Smooth muscle cell (in vitro differentiated cells): ENCODE data around the gene KRT72. TPM values are rescaled to one million over a fixed set of nuclear protein-coding genes. Genes with fewer than 3 reads are reported as not detected.

Experiments used
- DNase-seq: peaks from one replicate; lab custom pipeline; 2025; ENCODE audit not compliant: unreplicated experiment; lab: John Stamatoyannopoulos, UW
- H2AFZ ChIP-seq: fragments of 200-600 bp; sonication (generic); 2 replicates; pipeline ENCODE4 v1.6.0; 2016; ENCODE audit warnings: antibody characterized with exemption, low read depth, mild to moderate bottlenecking
- H3F3A ChIP-seq: fragments of 200-600 bp; sonication (generic); 2 replicates; pipeline ENCODE4 v1.6.0; 2017; ENCODE audit warnings: antibody characterized with exemption, low read depth
- H3K27ac ChIP-seq: fragments of 200-600 bp; sonication (generic); 2 replicates; pipeline ENCODE4 v1.5.1; 2016; ENCODE audit warnings: low read depth, mild to moderate bottlenecking
- H3K27me3 ChIP-seq: fragments of 200-600 bp; sonication (generic); 2 replicates; pipeline ENCODE4 v1.6.1; 2016; ENCODE audit warnings: low read depth, mild to moderate bottlenecking
- H3K36me3 ChIP-seq: fragments of 200-600 bp; sonication (generic); 2 replicates; pipeline ENCODE4 v1.5.1; 2016; ENCODE audit warnings: low read depth
- H3K4me1 ChIP-seq: fragments of 200-600 bp; sonication (generic); 2 replicates; pipeline ENCODE4 v1.5.1; 2016; ENCODE audit warnings: low read depth
- H3K4me2 ChIP-seq: fragments of 200-600 bp; sonication (generic); 2 replicates; pipeline ENCODE4 v1.6.0; 2016; ENCODE audit warnings: mild to moderate bottlenecking
- H3K4me3 ChIP-seq: fragments of 200-600 bp; sonication (generic); 2 replicates; pipeline ENCODE4 v1.5.1; 2016; ENCODE audit warnings: mild to moderate bottlenecking
- H3K79me2 ChIP-seq: fragments of 200-600 bp; sonication (generic); 2 replicates; pipeline ENCODE4 v1.6.0; 2016; ENCODE audit warnings: low read depth, mild to moderate bottlenecking
- H3K9ac ChIP-seq: fragments of 200-600 bp; sonication (generic); 2 replicates; pipeline ENCODE4 v1.6.0; 2016; ENCODE audit warnings: low read depth
- H3K9me3 ChIP-seq: fragments of 200-600 bp; sonication (generic); replicated peaks from 2 replicates; pipeline ENCODE4 v1.5.1; 2016; ENCODE audit warnings: low read depth
- H4K20me1 ChIP-seq: fragments of 200-600 bp; sonication (generic); 2 replicates; pipeline ENCODE4 v1.6.0; 2016; ENCODE audit warnings: low read depth
- CTCF ChIP-seq: fragments of 200-600 bp; sonication (generic); IDR thresholded peaks from 2 replicates; pipeline ENCODE4 v1.5.1; 2017; ENCODE audit warnings: borderline replicate concordance, mild to moderate bottlenecking, antibody characterized with exemption; ENCODE audit not compliant: insufficient read depth, poor library complexity, severe bottlenecking
- WGBS: methylation state at CpG from one replicate; pipeline ENCODE4 v1.1.7; 2016; ENCODE audit warnings: low lambda C conversion rate; 5-methylcytosine and 5-hydroxymethylcytosine counted together
- polyA plus RNA-seq: library from polyadenylated mRNA; unstranded; fragments of >200 nt; fragmentation: Nextera tagmentation; extraction: Ambion mirVana; gene quantifications from 2 replicates; pipeline ENCODE4 v1.2.1, GENCODE V29; 2016
- total RNA-seq: library from RNA; depleted of rRNA; stranded (reverse); fragments of >200 nt; gene quantifications from 2 replicates; pipeline ENCODE4 v1.2.3, GENCODE V29; 2014

Gene KRT72
- total and polyA plus RNA-seq, 2 experiments from 2014 or later = not detected

- Histone ChIP-seq H3K27me3 (no peaks in the 10 kb centered on the region), H2AFZ (no peak overlapping the region), H3K4me2 (no peak overlapping the region), H4K20me1 (no peaks in the 10 kb centered on the region), H3K4me1 (no peaks in the 10 kb centered on the region), H3K27ac (peak overlapping the region; percentile 77), H3F3A (no peaks in the 10 kb centered on the region), H3K9ac (peak overlapping the region; percentile 35), H3K36me3 (no peaks in the 10 kb centered on the region), H3K4me3 (no peak overlapping the region), H3K9me3 (no peaks in the 10 kb centered on the region), H3K79me2 (no peaks in the 10 kb centered on the region)
- DNase-seq = no peak
- WGBS = 35% methylated on average over 1 of the region's 1 CpG
- TF ChIP-seq CTCF = no peak
These were observed 20.8 kb downstream of the KRT72 start for GRCh38 chr12:52580496-52580895.

GRCh38 chr12:52579468-52580465 is 21.5 kb downstream of the KRT72 start:
- Histone ChIP-seq H3F3A (no peaks in the 10 kb centered on the region), H3K79me2 (no peaks in the 10 kb centered on the region), H3K4me3 (no peak overlapping the region), H3K36me3 (no peaks in the 10 kb centered on the region), H3K4me2 (no peak overlapping the region), H2AFZ (no peak overlapping the region), H3K27me3 (no peaks in the 10 kb centered on the region), H4K20me1 (no peaks in the 10 kb centered on the region), H3K27ac (peak overlapping the region; percentile 77), H3K9ac (peak overlapping the region; percentile 35), H3K9me3 (no peaks in the 10 kb centered on the region), H3K4me1 (no peaks in the 10 kb centered on the region)
- 72% methylated on average over 10 of the region's 10 CpGs for WGBS
- DNase-seq = no peak
- TF ChIP-seq CTCF = no peak

GRCh38 chr12:52578469-52578868 is 22.8 kb downstream of the KRT72 start:
- H3K4me3 ChIP-seq = no peak overlapping the region
- H3K27ac ChIP-seq = no peak overlapping the region
- no peak for TF ChIP-seq CTCF
- no peaks in the 10 kb centered on the region for H3K4me1 ChIP-seq
- no peaks in the 10 kb centered on the region for H3K36me3 ChIP-seq
- H4K20me1 ChIP-seq = no peaks in the 10 kb centered on the region
- no peak overlapping the region for H2AFZ ChIP-seq
- H3F3A ChIP-seq = no peaks in the 10 kb centered on the region
- no peaks in the 10 kb centered on the region for H3K27me3 ChIP-seq
- H3K9me3 ChIP-seq = no peaks in the 10 kb centered on the region
- no peaks in the 10 kb centered on the region for H3K79me2 ChIP-seq
- DNase-seq = no peak
- H3K9ac ChIP-seq = no peak overlapping the region
- no peak overlapping the region for H3K4me2 ChIP-seq
- 88% methylated on average over 3 of the region's 3 CpGs for WGBS
